Uterus (tissue), 2 donors: ENCODE measurements around the gene SPNS2.

Source experiments
- POLR2A ChIP-seq, 2 donors: fragments of 450-650 bp; IDR thresholded peaks; one replicate each; pipeline ENCODE4 v1.6.1; 2016; ENCODE audit warnings: antibody characterized with exemption in 2 of 2, mild to moderate bottlenecking in 1 of 2, moderate library complexity in 1 of 2
- TF ChIP-seq, protein P1 (sequence below), 4 experiments: fragments of 200-600 bp in 2 of 4; fragments of 450-650 bp in 2 of 4; sonication (generic) in 2 of 4; IDR thresholded peaks; one replicate each; pipeline ENCODE4 v1.5.1; 2016 to 2019; ENCODE audit warnings: antibody characterized with exemption in 4 of 4, mild to moderate bottlenecking in 2 of 4, moderate library complexity in 1 of 4

DNA sequence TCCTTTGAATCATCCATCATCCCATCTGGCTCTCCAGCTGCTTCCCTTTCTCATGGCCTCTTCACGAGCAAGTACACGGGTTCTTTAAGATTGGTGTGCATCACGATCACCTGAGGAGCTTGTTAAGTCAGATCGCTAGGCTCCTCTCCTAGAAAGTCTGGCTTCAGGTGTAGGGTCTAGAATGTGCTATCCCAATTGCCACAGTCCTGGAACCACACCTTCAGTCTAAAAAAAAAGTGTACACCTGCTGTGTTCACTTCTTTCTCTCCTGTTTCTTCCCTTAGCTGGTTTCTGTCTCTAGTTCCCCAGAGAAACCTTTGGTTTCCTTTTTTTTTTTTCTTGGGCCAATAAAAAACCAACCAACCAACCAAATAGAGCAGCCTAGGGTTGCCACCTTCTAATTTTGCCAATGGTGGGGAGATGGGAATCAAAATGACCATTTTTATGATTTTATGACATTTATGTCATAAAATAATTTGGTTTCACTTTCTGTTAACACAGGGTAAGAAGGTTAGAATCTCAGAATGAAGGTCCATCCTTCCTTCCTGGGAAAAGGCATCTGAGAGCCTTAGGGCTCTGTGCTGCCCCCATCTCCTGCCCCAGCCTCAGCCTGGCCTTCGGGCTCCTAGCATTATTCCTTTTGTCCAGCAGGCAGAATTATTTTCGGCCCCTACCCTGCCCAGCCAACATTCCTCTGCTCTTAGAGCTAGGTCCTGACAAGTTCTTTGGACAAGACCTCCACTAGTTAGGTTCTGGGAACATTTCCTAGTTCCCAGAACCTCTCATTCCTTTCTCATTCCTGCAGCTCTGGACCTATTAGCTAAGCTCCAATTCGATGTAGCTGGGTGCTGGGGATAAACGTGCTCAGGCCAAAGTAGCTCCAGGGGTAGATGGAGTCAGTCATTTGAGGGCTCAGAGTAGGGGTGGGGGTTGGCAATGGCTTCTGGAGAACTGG, 63.6 kb downstream of the SPNS2 start:
- TF ChIP-seq, protein P1, sequence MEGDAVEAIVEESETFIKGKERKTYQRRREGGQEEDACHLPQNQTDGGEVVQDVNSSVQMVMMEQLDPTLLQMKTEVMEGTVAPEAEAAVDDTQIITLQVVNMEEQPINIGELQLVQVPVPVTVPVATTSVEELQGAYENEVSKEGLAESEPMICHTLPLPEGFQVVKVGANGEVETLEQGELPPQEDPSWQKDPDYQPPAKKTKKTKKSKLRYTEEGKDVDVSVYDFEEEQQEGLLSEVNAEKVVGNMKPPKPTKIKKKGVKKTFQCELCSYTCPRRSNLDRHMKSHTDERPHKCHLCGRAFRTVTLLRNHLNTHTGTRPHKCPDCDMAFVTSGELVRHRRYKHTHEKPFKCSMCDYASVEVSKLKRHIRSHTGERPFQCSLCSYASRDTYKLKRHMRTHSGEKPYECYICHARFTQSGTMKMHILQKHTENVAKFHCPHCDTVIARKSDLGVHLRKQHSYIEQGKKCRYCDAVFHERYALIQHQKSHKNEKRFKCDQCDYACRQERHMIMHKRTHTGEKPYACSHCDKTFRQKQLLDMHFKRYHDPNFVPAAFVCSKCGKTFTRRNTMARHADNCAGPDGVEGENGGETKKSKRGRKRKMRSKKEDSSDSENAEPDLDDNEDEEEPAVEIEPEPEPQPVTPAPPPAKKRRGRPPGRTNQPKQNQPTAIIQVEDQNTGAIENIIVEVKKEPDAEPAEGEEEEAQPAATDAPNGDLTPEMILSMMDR (IDR thresholded peaks at IDR 0.05), result no peak
- no peak for TF ChIP-seq POLR2A (IDR thresholded peaks at IDR 0.05)
